ENCODE results near the gene TOPAZ1. TPM values are rescaled to one million over a fixed set of nuclear protein-coding genes. Genes with fewer than 3 reads are reported as not detected.

Gene TOPAZ1
- polyA plus RNA-seq, 3 donors, result not detected

DNA sequence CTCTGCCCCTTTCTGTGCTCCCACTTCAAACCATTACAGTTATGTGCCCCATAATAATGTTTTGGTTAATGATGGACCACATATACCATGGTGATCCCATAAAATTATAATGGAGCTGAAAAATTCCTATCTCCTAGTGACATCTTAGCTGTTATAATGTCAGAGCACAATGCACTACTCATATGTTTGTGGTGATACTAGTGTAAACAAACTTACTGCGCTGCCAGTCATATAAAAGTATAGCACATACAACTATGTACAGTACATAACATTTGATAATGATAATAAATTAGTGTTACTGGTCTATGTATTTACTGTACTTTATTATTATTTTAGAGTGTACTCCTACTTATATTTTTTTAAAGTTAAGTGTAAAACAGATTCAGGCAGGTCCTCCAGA, 51.3 kb downstream of the TOPAZ1 start:
- Histone ChIP-seq H3K36me3 (replicated peaks in 1 of 2; ENCODE audit: control insufficient read depth in 1 of 2, insufficient read depth in 2 of 2, low read length in 2 of 2) (no peaks in the 10 kb centered on the region), H3K79me2 (ENCODE audit: insufficient read depth, low read length) (no peaks in the 10 kb centered on the region), H3K4me1 (ENCODE audit: control insufficient read depth in 1 of 2, insufficient read depth in 2 of 2, low read length in 2 of 2) (no peaks in the 10 kb centered on the region), H4K20me1 (ENCODE audit: insufficient read depth, low read length) (no peaks in the 10 kb centered on the region), H3K4me2 (replicated peaks; ENCODE audit: extremely low read depth, low read length, poor library complexity, severe bottlenecking) (no peak overlapping the region), H3K27ac (ENCODE audit: low read depth in 1 of 2, low read length in 2 of 2) (no peak overlapping the region), H3K27me3 (ENCODE audit: control insufficient read depth in 2 of 2, insufficient read depth in 2 of 2, low read length in 2 of 2) (no peaks in the 10 kb centered on the region), H3K9ac (ENCODE audit: insufficient read depth, low read length, poor library complexity, severe bottlenecking) (no peak overlapping the region), H3K4me3 (replicated peaks in 1 of 3; ENCODE audit: low read depth in 2 of 3, low read length in 3 of 3) (no peak overlapping the region), H2AFZ (ENCODE audit: insufficient read depth, low read depth, low read length, poor library complexity, severe bottlenecking) (no peak overlapping the region), H3K9me3 (replicated peaks in 1 of 2; ENCODE audit: control insufficient read depth in 1 of 2, insufficient read depth in 1 of 2, low read length in 2 of 2) (no peaks in the 10 kb centered on the region)
- TF ChIP-seq, protein P1, sequence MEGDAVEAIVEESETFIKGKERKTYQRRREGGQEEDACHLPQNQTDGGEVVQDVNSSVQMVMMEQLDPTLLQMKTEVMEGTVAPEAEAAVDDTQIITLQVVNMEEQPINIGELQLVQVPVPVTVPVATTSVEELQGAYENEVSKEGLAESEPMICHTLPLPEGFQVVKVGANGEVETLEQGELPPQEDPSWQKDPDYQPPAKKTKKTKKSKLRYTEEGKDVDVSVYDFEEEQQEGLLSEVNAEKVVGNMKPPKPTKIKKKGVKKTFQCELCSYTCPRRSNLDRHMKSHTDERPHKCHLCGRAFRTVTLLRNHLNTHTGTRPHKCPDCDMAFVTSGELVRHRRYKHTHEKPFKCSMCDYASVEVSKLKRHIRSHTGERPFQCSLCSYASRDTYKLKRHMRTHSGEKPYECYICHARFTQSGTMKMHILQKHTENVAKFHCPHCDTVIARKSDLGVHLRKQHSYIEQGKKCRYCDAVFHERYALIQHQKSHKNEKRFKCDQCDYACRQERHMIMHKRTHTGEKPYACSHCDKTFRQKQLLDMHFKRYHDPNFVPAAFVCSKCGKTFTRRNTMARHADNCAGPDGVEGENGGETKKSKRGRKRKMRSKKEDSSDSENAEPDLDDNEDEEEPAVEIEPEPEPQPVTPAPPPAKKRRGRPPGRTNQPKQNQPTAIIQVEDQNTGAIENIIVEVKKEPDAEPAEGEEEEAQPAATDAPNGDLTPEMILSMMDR (IDR thresholded peaks at IDR 0.05), result no peak
- H3K27me3 Mint-ChIP-seq (ENCODE audit: low read depth in 3 of 3), result no peaks in the 10 kb centered on the region
- H3K27ac Mint-ChIP-seq, result no peak overlapping the region
- H3K36me3 Mint-ChIP-seq, result no peaks in the 10 kb centered on the region
- no CpG with 5 or more reads among the region's 1 CpG for WGBS (ENCODE audit: insufficient coverage)
- intact Hi-C loops (cut with micrococcal nuclease), result no loop called here
- no peak overlapping the region for H3K4me3 Mint-ChIP-seq
- H3K4me1 Mint-ChIP-seq, result no peaks in the 10 kb centered on the region
- DNase-seq, result no peak
- peaks cover 0 to 2% (median 0%) of the 10 kb centered on the region in 7 donors for H3K9me3 Mint-ChIP-seq

DNA sequence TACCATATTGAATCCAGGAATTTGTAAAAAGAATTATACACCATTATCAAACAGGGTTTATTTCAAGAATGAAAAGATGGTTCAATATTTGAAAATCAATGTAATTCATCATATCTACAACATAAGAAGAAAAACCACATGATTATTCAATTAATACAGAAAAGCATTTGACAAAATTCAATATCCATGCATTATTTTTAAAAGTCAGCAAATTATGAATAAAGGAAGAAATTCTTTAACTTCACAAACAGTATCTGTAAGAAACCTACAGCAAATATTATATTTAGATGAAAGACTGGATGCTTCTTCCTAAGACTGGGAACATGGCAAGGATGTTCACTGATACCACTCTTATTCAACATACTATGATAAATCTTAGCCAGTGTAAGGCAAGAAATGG, 55.6 kb downstream of the TOPAZ1 start:
- Histone ChIP-seq H3K9ac (ENCODE audit: insufficient read depth, low read length, poor library complexity, severe bottlenecking) (no peak overlapping the region), H3K36me3 (replicated peaks in 1 of 2; ENCODE audit: control insufficient read depth in 1 of 2, insufficient read depth in 2 of 2, low read length in 2 of 2) (no peaks in the 10 kb centered on the region), H3K27ac (ENCODE audit: low read depth in 1 of 2, low read length in 2 of 2) (no peak overlapping the region), H3K4me3 (replicated peaks in 1 of 3; ENCODE audit: low read depth in 2 of 3, low read length in 3 of 3) (no peak overlapping the region), H4K20me1 (ENCODE audit: insufficient read depth, low read length) (no peaks in the 10 kb centered on the region), H3K79me2 (ENCODE audit: insufficient read depth, low read length) (no peaks in the 10 kb centered on the region), H3K4me2 (replicated peaks; ENCODE audit: extremely low read depth, low read length, poor library complexity, severe bottlenecking) (no peak overlapping the region), H3K4me1 (ENCODE audit: control insufficient read depth in 1 of 2, insufficient read depth in 2 of 2, low read length in 2 of 2) (no peaks in the 10 kb centered on the region), H3K9me3 (replicated peaks in 1 of 2; ENCODE audit: control insufficient read depth in 1 of 2, insufficient read depth in 1 of 2, low read length in 2 of 2) (no peaks in the 10 kb centered on the region), H3K27me3 (ENCODE audit: control insufficient read depth in 2 of 2, insufficient read depth in 2 of 2, low read length in 2 of 2) (no peaks in the 10 kb centered on the region), H2AFZ (ENCODE audit: insufficient read depth, low read depth, low read length, poor library complexity, severe bottlenecking) (no peak overlapping the region)
- no peak for DNase-seq
- Mint-ChIP-seq H3K9me3 (peaks cover 0 to 4% (median 0%) of the 10 kb centered on the region in 7 donors), H3K27me3 (ENCODE audit: low read depth in 3 of 3) (peaks cover 0 to 2% (median 0%) of the 10 kb centered on the region in 3 donors), H3K36me3 (no peaks in the 10 kb centered on the region), H3K4me3 (no peak overlapping the region), H3K27ac (no peak overlapping the region), H3K4me1 (no peaks in the 10 kb centered on the region)
- intact Hi-C loops (cut with micrococcal nuclease), result no loop called here
- TF ChIP-seq, protein P1 (IDR thresholded peaks at IDR 0.05), result no peak
